ENCODE data around the gene ZNF213. TPM values are rescaled to one million over a fixed set of nuclear protein-coding genes. Genes with fewer than 3 reads are reported as not detected.

Gene ZNF213
- total RNA-seq, 4 donors from 2014 or later: 0.77 to 101 (median 11.1) TPM

DNA sequence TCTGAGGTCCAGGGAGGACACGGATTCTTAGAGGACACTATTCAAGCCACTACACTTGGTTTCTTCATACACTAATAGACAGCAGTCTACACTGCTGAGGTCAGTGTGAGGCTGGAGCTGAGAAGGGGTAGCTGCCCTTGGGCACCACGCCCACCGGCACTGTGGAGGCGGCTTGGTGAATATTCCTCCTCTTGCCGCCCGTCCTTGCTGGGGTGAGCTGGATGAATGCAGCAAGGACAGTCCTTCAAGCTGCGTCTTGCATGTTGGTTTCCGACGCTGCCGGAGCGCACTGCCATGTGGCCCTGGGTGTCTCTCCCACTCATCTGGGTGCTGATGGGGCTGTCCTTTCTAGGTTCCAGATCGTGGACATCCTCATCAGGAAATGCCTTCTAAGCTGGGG is 19.8 kb upstream of the ZNF213 start:
- intact Hi-C loops (cut with DNase I; ENCODE audit: low total_unique reads): no loop called here
- Histone ChIP-seq H3K27ac (no peak overlapping the region), H3K9me3 (no peaks in the 10 kb centered on the region), H3K27me3 (no peaks in the 10 kb centered on the region), H3K4me1 (peaks cover 0 to 4% of the 10 kb centered on the region in 2 donors), H3K36me3 (no peaks in the 10 kb centered on the region), H3K4me3 (no peak overlapping the region)
- no peak for DNase-seq
- TF ChIP-seq CTCF (IDR thresholded peaks at IDR 0.05): no peak
- no peak for TF ChIP-seq POLR2A (IDR thresholded peaks at IDR 0.05)

DNA sequence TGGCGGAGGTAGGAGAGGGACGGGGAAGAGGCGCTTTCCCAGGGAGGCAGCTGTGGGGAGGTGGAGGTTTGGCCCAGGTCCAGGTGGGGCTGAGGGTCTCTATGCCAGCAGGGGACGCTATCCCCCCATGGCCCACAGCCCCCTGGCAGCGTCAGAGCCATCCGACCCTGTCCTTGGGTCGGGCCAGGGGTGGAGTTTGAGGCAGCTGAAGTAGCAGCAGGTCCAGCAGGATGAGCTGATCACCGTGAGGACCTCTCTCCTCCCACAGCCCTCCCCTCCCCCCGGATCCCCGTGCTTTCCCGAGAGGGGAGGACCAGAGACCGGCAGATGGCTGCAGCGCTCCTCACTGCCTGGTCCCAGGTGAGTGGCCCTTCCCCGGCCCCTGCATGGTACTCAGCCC is 19.3 kb upstream of the ZNF213 start:
- Histone ChIP-seq H3K4me1 (peaks cover 0 to 4% of the 10 kb centered on the region in 2 donors), H3K4me3 (no peak overlapping the region), H3K27ac (no peak overlapping the region), H3K27me3 (no peaks in the 10 kb centered on the region), H3K9me3 (no peaks in the 10 kb centered on the region), H3K36me3 (no peaks in the 10 kb centered on the region)
- no peak for DNase-seq
- TF ChIP-seq POLR2A (IDR thresholded peaks at IDR 0.05): no peak
- intact Hi-C loops (cut with DNase I; ENCODE audit: low total_unique reads): no loop called here

GRCh38 chr16:3118204-3118790 is 16.5 kb upstream of the ZNF213 start:
- Histone ChIP-seq H3K36me3 (no peaks in the 10 kb centered on the region), H3K4me1 (no peaks in the 10 kb centered on the region), H3K4me3 (no peak overlapping the region), H3K9me3 (no peaks in the 10 kb centered on the region), H3K27ac (no peak overlapping the region), H3K27me3 (no peaks in the 10 kb centered on the region)
- intact Hi-C loops (cut with DNase I; ENCODE audit: low total_unique reads): no loop called here
- DNase-seq: no peak
- TF ChIP-seq POLR2A (IDR thresholded peaks at IDR 0.05) (no peak), CTCF (IDR thresholded peaks at IDR 0.05) (no peak)

GRCh38 chr16:3118846-3119245 is 16.0 kb upstream of the ZNF213 start:
- DNase-seq: no peak
- Histone ChIP-seq H3K9me3 (no peaks in the 10 kb centered on the region), H3K4me3 (no peak overlapping the region), H3K27me3 (no peaks in the 10 kb centered on the region), H3K27ac (no peak overlapping the region), H3K36me3 (no peaks in the 10 kb centered on the region), H3K4me1 (peaks cover 0 to 4% of the 10 kb centered on the region in 2 donors)
- intact Hi-C loops (cut with DNase I; ENCODE audit: low total_unique reads): no loop called here
- TF ChIP-seq CTCF (IDR thresholded peaks at IDR 0.05): no peak
- TF ChIP-seq POLR2A (IDR thresholded peaks at IDR 0.05): no peak

DNA sequence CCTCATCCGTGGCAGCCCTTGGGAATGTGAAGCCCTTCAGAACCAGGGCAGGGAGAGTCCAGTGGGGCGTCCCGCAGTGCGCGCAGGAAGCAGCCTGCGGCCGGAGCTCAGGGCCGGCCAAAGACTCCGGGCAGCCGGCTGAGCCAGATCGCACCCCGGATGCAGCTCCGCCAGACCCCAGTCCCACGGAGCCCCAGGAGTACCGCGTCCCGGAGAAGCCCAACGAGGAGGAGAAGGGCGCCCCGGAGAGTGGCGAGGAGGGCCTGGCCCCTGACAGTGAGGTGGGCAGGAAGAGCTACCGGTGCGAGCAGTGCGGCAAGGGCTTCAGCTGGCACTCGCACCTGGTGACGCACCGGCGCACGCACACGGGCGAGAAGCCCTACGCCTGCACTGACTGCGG is 15.5 kb upstream of the ZNF213 start:
- intact Hi-C loops (cut with DNase I; ENCODE audit: low total_unique reads): no loop called here

More for the DNA sequence above, 15.5 kb upstream of the ZNF213 start:
- no peak overlapping the region for H3K27ac ChIP-seq
- peaks cover 0 to 5% of the 10 kb centered on the region in 2 donors for H3K4me1 ChIP-seq
- no peak for TF ChIP-seq POLR2A (IDR thresholded peaks at IDR 0.05)
- TF ChIP-seq CTCF (IDR thresholded peaks at IDR 0.05): no peak
- no peaks in the 10 kb centered on the region for H3K9me3 ChIP-seq
- H3K36me3 ChIP-seq: no peaks in the 10 kb centered on the region
- no peak for DNase-seq
- no peak overlapping the region for H3K4me3 ChIP-seq
- no peaks in the 10 kb centered on the region for H3K27me3 ChIP-seq
